HUES48 (cell line): Measurements from ENCODE around the gene ZNF831.

Experiments used
- H3K27ac ChIP-seq: one replicate; pipeline ENCODE4 v1.7.0; 2013; ENCODE audit warnings: low read depth, low read length, inconsistent platforms
- H3K27me3 ChIP-seq: 2 replicates; pipeline ENCODE4 v1.6.1; 2013; ENCODE audit warnings: mild to moderate bottlenecking, low read length; ENCODE audit not compliant: control insufficient read depth, insufficient read depth
- H3K36me3 ChIP-seq: 2 replicates; pipeline ENCODE4 v1.6.1; 2013; ENCODE audit warnings: low read length; ENCODE audit not compliant: control insufficient read depth, insufficient read depth
- H3K4me1 ChIP-seq: 2 replicates; pipeline ENCODE4 v1.6.1; 2013; ENCODE audit warnings: mild to moderate bottlenecking, low read length; ENCODE audit not compliant: control insufficient read depth, insufficient read depth
- H3K4me3 ChIP-seq: 2 replicates; pipeline ENCODE4 v1.5.1; 2013; ENCODE audit warnings: mild to moderate bottlenecking, low read depth, low read length
- H3K9ac ChIP-seq: 2 replicates; pipeline ENCODE4 v1.6.1; 2013; ENCODE audit warnings: mild to moderate bottlenecking, low read depth, low read length, moderate library complexity
- H3K9me3 ChIP-seq: 2 replicates; pipeline ENCODE4 v1.6.1; 2013; ENCODE audit warnings: low read length; ENCODE audit not compliant: control insufficient read depth, insufficient read depth

The ZNF831 gene

DNA sequence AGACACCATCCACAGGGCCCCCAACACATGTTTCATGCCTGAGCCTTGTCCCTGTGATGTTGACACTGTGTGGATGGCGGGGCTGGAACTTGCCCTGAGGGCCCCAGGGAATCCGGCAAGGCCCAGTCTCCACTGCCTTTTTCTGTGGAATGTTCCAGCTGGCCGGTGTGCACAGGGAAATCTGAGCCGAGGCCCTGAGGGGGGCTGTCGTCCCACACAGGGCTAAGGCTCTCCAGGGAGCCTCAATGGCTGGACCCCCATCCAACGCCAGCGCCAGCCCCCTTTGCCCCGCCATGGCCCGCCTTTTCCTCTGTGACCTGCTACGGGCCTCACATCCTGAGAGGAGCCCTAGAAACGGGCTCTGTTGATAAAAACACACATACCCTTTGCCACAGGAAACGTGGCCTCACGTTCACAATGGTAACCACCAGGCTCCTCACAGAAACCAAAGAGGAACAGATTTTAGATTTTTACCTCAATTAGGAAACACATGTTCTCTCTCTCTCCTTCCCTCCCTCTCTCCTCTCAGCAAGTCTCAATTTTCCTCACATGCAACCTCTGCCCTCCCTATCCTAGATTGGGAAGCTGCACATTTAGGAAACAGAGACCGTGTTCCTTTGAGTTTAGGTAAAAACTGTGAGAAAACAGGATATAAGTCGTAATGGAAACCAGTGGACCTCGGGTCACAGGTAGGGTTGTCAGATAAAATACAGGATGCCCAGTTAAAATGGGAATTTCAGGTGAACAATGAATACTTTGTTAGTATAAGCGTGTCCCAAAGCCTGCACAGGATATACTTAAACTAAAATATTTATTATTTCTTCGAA lies 13.7 kb upstream of the ZNF831 start:
- Histone ChIP-seq H3K27ac (no peak overlapping the region), H3K9me3 (no peaks in the 10 kb centered on the region), H3K36me3 (no peaks in the 10 kb centered on the region), H3K9ac (no peak overlapping the region), H3K4me1 (no peaks in the 10 kb centered on the region), H3K4me3 (no peak overlapping the region), H3K27me3 (no peaks in the 10 kb centered on the region)

DNA sequence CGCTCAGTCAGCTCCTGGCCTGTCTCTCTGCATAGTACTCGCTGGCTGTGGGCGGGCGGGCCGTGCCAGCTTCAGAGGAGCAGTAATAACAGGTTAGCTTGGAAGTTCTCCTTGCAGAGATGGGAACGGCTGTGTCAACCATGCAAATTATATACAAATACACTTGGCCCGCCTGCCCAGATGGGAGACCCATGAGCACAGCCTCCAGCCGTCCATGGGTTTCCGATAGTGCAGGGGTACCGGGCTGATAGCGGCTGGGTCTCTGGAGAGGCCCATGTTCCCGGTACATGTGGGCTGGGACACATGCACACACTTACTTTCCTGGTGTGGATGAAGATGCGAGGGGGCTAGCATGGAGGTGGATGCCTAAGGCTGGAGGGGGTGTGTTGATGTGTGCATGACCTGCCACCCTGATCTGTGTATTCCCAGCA lies 12.8 kb upstream of the ZNF831 start:
- Histone ChIP-seq H3K27ac (no peak overlapping the region), H3K36me3 (no peaks in the 10 kb centered on the region), H3K27me3 (no peaks in the 10 kb centered on the region), H3K9ac (no peak overlapping the region), H3K4me3 (no peak overlapping the region), H3K4me1 (no peaks in the 10 kb centered on the region), H3K9me3 (no peaks in the 10 kb centered on the region)

DNA sequence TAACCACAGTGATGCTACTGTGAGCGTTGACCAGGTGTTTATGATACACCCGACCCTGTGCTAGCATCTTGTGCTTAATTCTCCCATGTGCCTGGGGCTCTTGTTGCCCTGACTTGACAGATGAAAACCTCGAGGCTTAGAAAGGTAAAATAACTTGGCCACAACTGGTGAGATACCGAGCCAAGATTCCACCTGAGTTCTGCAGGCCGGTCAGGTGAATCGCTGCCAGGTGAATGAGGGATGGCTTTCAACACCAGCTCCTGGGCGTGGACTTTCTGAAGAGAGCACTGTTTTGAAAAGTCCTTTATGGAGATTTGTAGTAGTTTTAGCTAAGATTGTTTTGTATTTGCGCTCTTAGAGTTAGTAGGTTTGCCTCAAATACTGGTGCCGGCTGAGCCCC lies 12.2 kb upstream of the ZNF831 start:
- Histone ChIP-seq H3K9me3 (no peaks in the 10 kb centered on the region), H3K4me1 (no peaks in the 10 kb centered on the region), H3K36me3 (no peaks in the 10 kb centered on the region), H3K4me3 (no peak overlapping the region), H3K9ac (no peak overlapping the region), H3K27me3 (no peaks in the 10 kb centered on the region), H3K27ac (no peak overlapping the region)

DNA sequence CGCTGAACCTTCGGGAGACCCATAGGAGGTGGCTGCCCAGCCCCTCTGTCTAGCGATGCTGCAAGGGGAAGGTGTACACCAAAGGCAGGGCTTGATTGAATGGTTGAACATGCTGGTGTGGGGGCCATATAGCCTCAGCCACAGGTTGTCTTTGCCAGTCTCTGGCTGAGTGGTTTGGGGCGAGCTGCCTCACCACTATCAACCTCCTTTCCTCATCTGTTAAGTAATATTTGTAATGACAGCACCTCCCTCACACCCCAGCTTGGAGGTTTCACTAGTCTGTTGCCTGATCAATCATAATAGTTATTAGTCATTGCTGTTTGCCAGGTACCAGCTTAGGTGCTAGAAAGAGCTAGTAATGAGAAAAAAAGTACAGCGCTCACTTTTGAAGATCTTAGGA lies 11.8 kb upstream of the ZNF831 start:
- Histone ChIP-seq H3K36me3 (no peaks in the 10 kb centered on the region), H3K9ac (no peak overlapping the region), H3K4me1 (no peaks in the 10 kb centered on the region), H3K27me3 (no peaks in the 10 kb centered on the region), H3K4me3 (no peak overlapping the region), H3K9me3 (no peaks in the 10 kb centered on the region), H3K27ac (no peak overlapping the region)

DNA sequence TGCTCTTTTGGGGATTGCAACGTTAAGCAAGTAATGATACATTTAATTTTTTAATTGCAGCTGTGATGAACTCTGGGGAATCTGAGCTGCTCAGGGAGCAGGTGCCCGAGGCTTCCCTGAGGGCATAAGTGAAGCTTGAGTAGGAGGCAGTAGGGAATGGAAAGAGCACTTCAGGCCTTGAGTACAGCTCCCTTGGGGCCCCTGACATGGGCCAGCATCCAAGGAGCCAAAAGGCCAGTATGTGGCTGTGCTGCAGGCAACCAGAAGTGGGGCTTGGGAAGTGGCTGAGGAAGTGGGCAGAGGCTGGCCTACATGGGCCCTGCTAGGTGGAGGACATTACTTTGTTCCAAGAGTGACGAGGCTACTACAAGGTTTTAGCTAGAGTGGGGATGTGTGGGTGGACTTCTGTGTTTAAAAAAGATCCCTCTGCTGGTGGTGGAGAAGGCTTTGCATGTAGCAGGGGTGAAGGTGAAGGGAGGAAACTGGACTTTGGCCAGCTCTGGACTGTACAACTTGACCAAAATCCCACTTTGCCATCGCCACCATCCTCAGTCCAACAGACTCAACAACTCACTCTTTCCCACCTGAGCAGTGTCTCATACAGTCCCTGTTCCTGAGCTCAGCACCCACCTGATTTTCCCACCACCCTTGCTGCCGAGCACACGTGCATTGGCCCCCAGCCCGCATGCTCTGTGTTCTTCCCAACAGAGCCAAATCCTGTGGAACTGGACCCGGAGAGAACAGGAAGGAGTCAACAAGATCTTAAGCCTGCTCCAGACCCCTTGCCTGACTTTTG lies 10.9 kb upstream of the ZNF831 start:
- no peaks in the 10 kb centered on the region for H3K36me3 ChIP-seq
- no peaks in the 10 kb centered on the region for H3K4me1 ChIP-seq
- H3K9ac ChIP-seq: no peak overlapping the region
- no peaks in the 10 kb centered on the region for H3K9me3 ChIP-seq
- H3K27me3 ChIP-seq: no peaks in the 10 kb centered on the region
- H3K27ac ChIP-seq: no peak overlapping the region
- H3K4me3 ChIP-seq: no peak overlapping the region

- no peak overlapping the region for H3K4me3 ChIP-seq
- H3K27me3 ChIP-seq: no peaks in the 10 kb centered on the region
- H3K27ac ChIP-seq: no peak overlapping the region
- H3K4me1 ChIP-seq: 0 out of 2 replicates have a peak, but pooled peaks cover 3% of the 10 kb centered on the region
- no peaks in the 10 kb centered on the region for H3K36me3 ChIP-seq
- H3K9me3 ChIP-seq: no peaks in the 10 kb centered on the region
- no peak overlapping the region for H3K9ac ChIP-seq
Observed at GRCh38 chr20:59153355-59153681, 10.3 kb upstream of the ZNF831 start.

- Histone ChIP-seq H3K9ac (no peak overlapping the region), H3K9me3 (no peaks in the 10 kb centered on the region), H3K27ac (no peak overlapping the region), H3K36me3 (no peaks in the 10 kb centered on the region), H3K4me3 (no peak overlapping the region), H3K27me3 (no peaks in the 10 kb centered on the region), H3K4me1 (0 out of 2 replicates have a peak, but pooled peaks cover 3% of the 10 kb centered on the region)
Observed at GRCh38 chr20:59153832-59154231, 9.8 kb upstream of the ZNF831 start.

DNA sequence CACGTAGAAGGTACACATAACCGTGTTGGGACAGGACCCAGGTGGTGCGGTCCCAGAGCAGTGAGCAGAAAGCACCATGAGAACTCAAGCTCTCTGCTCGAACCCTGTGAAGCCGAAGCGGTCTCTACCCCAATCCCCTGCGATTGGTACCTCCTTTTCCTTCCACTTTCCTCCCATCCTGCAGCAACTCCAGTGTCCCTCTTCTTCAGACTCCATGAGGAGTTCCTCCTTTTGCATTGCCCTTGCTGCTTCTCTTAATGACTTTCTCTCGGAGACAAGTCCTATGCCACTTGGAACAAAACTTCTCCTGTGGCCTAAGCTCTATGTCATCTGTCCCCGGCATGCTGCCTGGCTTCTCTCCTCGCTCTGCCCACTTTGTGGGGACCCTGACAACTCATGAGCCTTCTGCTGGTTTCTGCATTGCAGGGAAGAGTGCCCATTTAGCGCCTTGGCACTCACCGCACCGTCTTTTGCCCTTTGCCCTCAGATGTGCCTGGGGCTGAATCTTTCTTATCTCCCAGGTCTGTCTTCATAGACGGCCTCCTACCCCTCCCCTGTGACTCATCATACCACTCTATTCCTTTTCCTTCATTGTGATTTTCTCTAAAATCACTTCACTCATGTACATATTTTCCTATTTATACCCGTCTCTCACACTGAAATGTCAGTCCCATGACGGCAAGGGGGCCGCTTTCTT lies 9.2 kb upstream of the ZNF831 start:
- Histone ChIP-seq H3K27me3 (no peaks in the 10 kb centered on the region), H3K27ac (no peak overlapping the region), H3K4me1 (0 out of 2 replicates have a peak, but pooled peaks cover 3% of the 10 kb centered on the region), H3K36me3 (no peaks in the 10 kb centered on the region), H3K9ac (no peak overlapping the region), H3K4me3 (no peak overlapping the region), H3K9me3 (no peaks in the 10 kb centered on the region)

DNA sequence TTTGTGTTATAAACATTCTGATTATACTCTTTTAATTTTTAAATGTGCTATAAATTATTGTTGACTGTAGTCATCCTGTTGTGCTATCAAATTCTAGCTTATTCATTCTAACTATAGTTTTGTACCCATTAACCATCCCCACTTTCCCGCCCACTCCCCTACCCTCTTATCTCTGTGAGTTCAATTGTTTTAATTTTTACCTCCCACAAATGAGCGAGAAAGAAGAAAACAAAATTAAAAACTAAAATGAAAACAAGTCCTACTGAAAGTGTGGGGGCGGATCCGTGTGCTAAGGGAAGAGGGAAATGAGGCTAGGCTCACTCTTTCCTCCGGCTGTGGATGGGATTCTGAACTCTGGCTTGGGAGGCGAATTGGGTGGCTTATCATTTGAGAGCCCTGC lies 6.6 kb upstream of the ZNF831 start:
- Histone ChIP-seq H3K36me3 (no peaks in the 10 kb centered on the region), H3K9ac (no peak overlapping the region), H3K27ac (no peak overlapping the region), H3K4me3 (no peak overlapping the region), H3K4me1 (0 out of 2 replicates have a peak, but pooled peaks cover 3% of the 10 kb centered on the region), H3K27me3 (no peaks in the 10 kb centered on the region), H3K9me3 (no peaks in the 10 kb centered on the region)

DNA sequence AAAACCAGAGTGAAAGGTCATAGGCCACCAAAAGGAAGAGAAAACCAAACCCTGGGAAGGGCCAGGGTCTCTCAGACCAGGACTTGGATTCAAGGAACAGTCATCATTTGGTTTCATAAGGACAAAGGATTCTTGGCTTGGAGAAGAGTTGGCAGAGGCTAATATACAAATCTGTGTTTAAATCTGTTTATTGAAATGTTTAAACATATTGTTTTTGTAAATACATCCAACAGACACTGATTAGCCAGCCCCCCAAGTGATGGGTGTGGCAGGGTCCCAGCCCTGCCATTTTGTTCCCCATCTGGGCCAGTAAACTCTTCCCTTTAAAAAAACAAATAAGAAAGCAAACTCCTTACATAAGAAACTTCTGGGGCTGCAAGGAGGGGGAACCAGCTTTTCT lies 6.1 kb upstream of the ZNF831 start:
- Histone ChIP-seq H3K27me3 (no peaks in the 10 kb centered on the region), H3K36me3 (no peaks in the 10 kb centered on the region), H3K9me3 (no peaks in the 10 kb centered on the region), H3K27ac (no peak overlapping the region), H3K4me3 (no peak overlapping the region), H3K4me1 (0 out of 2 replicates have a peak, but pooled peaks cover 3% of the 10 kb centered on the region), H3K9ac (no peak overlapping the region)
